BLaER1 treated with 17β-estradiol and CSF1 and Interleukin-3, amounts not matched to agents 10 nM and 100 nM (cell line): Measurements from ENCODE around the gene VEPH1.

Source experiments
- H3K27ac ChIP-seq, 11 experiments: shearing (Covaris generic); formaldehyde crosslinking; 2 replicates each; pipeline ENCODE4 v1.8.1; 2022
- H3K27me3 ChIP-seq, 11 experiments: shearing (Covaris generic); formaldehyde crosslinking; 2 replicates each; pipeline ENCODE4 v1.8.1; 2022
- H3K36me3 ChIP-seq, 11 experiments: shearing (Covaris generic); formaldehyde crosslinking; 2 replicates each; pipeline ENCODE4 v1.8.1; 2022
- H3K4me1 ChIP-seq, 10 experiments: shearing (Covaris generic); formaldehyde crosslinking; 2 replicates each; pipeline ENCODE4 v1.8.1; 2022
- H3K4me2 ChIP-seq, 11 experiments: shearing (Covaris generic); formaldehyde crosslinking; 2 replicates each; pipeline ENCODE4 v1.8.1; 2022
- H3K4me3 ChIP-seq, 10 experiments: shearing (Covaris generic); formaldehyde crosslinking; 2 replicates each; pipeline ENCODE4 v1.8.1; 2022
- H3K9ac ChIP-seq, 11 experiments: shearing (Covaris generic); formaldehyde crosslinking; 2 replicates each; pipeline ENCODE4 v1.8.1; 2022
- H3K9me3 ChIP-seq, 11 experiments: shearing (Covaris generic); formaldehyde crosslinking; replicated peaks in 1 of 11; 2 replicates each; pipeline ENCODE4 v1.8.1; 2022
- H4K20me1 ChIP-seq, 11 experiments: shearing (Covaris generic); formaldehyde crosslinking; 2 replicates each; pipeline ENCODE4 v1.8.1; 2022
- Cebpa-rat ChIP-seq, 11 experiments: shearing (Covaris generic); IDR thresholded peaks; 2 replicates each; pipeline ENCODE4 v1.8.1; 2022

Gene VEPH1

DNA sequence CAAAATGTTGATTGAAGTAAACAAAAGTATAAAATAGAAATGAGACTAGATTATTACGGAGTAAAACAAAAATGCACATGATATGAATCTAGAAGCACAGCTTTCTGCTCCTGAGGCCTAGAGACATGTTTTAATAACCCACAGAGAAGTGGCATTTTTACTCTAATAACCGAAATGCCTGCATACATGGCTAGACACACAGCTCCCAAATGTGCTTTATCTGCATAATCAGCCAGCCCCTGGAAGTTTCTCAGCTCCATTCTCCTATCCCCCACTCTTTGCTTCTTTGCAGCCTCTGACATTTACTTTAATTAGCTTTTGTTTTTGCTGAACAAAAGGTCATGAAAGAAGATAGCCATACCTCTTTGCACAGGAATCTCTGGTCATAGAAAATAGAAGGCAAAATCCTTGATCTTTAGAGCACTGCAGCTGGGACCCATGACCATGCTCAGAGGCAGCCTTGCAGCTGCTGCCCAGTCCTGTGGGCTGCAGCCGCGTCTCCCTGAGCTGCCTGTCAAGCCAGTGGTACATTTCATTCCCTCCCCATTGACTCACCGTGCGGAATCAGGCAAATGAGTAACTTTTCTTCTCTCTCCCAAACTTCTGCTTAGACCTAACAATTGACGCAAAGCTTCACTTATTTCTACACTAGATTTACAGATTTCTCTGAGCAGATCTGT is at the start of gene VEPH1:
TSS of gene VEPH1 (minus strand) at position 501 of the 680 bp plus-strand sequence. CDS start 8,067 bp downstream, outside the sequence.
- Histone ChIP-seq H3K27me3 (peaks cover 0 to 9% (median 7%) of the 10 kb centered on the region in 11 experiments; a peak in 2 of 22 replicates), H3K27ac (no peak within 1 kb of the TSS), H3K9me3 (no peaks in the 10 kb centered on the region), H3K4me1 (peaks cover 0 to 5% (median 0%) of the 10 kb centered on the region in 10 experiments; a peak in 1 of 20 replicates), H3K9ac (no peak within 1 kb of the TSS), H4K20me1 (no peaks in the 10 kb centered on the region), H3K4me3 (no peak within 1 kb of the TSS), H3K4me2 (no peak within 1 kb of the TSS), H3K36me3 (no peaks in the 10 kb centered on the region)
- TF ChIP-seq Cebpa-rat (IDR thresholded peaks at IDR 0.05), result no peak

DNA sequence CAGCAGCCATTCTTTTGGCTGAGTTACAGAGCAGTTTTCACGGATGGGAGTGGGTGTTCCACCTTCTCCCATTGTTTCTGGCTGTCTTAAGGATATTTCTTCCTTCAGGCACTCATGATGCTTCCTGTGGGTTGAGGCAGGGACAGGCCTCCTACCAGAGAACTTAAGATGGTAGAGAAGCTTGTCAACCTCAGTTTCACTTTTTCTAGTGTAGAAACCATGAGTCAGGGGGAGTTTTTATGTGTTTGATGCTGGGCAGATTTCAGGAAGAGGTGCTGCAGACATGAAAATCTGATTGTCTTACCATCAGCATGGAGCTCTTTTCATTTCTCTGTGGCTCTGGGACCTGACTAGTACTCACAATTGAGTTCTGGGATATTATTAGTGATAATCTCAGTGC is 48.7 kb upstream of the VEPH1 start:
- Histone ChIP-seq H3K27ac (no peak overlapping the region), H4K20me1 (no peaks in the 10 kb centered on the region), H3K9ac (no peak overlapping the region), H3K36me3 (no peaks in the 10 kb centered on the region), H3K4me3 (no peak overlapping the region), H3K9me3 (peaks cover 0 to 17% (median 15%) of the 10 kb centered on the region in 11 experiments; a peak in 15 of 22 replicates), H3K4me2 (no peak overlapping the region), H3K27me3 (no peaks in the 10 kb centered on the region), H3K4me1 (no peaks in the 10 kb centered on the region)
- no peak for TF ChIP-seq Cebpa-rat (IDR thresholded peaks at IDR 0.05)

DNA sequence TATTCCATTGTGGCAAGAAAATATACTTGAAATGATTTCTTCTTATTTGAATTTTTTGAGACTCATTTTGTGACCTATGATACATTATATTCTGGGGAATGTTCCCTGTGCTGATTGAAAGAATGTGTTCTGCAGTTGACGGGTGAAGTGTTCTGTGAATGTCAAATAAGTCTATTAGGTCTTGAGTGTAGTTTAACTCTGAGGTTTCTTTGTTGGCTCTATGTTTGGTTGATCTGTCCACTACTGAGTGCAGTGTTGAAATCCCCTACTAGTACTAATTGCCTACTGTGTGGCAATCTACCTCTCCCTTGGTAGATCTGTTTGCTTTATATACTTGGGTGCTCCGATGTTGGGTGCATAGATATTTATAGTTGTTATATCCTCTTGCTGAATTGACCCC is 46.3 kb upstream of the VEPH1 start:
- H3K4me3 ChIP-seq, result no peak overlapping the region
- TF ChIP-seq Cebpa-rat (IDR thresholded peaks at IDR 0.05), result no peak
- H3K36me3 ChIP-seq, result no peaks in the 10 kb centered on the region
- no peak overlapping the region for H3K4me2 ChIP-seq
- no peaks in the 10 kb centered on the region for H3K27me3 ChIP-seq
- H3K9me3 ChIP-seq, result peaks cover 0 to 17% (median 15%) of the 10 kb centered on the region in 11 experiments; a peak in 15 of 22 replicates
- no peak overlapping the region for H3K27ac ChIP-seq
- no peak overlapping the region for H3K9ac ChIP-seq
- no peaks in the 10 kb centered on the region for H4K20me1 ChIP-seq
- H3K4me1 ChIP-seq, result no peaks in the 10 kb centered on the region

- Histone ChIP-seq H3K4me2 (no peak overlapping the region), H3K9ac (no peak overlapping the region), H3K9me3 (peaks cover 12 to 22% (median 19%) of the 10 kb centered on the region in 11 experiments), H4K20me1 (no peaks in the 10 kb centered on the region), H3K4me3 (no peak overlapping the region), H3K4me1 (no peaks in the 10 kb centered on the region), H3K27me3 (no peaks in the 10 kb centered on the region), H3K36me3 (no peaks in the 10 kb centered on the region), H3K27ac (no peak overlapping the region)
- no peak for TF ChIP-seq Cebpa-rat (IDR thresholded peaks at IDR 0.05)
These were observed 41.4 kb upstream of the VEPH1 start for GRCh38 chr3:157544501-157545130.

DNA sequence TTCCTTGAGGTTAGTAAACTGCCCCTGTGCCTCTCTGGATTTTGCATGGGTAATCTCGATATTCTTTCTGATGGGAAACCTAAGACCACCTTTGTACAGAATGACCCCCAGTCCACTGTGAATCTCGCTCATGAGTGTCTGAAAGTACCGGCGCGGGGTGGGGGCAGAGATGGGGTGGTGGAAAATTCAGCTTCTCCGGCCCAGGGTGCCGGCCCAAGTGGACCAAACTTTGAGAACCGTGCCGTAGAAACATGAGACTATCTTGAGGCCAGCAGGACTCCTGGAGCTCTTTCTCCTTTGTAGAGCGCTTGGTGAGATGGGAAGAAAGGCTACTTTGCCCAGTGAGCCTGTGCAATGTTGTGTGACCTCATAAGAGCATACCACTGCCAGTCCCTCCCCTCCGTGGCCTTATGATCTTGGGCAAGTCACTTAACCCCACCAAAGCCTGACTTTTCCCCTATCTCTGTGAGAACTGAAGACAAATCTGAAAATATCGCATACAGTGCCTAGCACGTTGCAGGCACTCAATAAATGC is 40.4 kb upstream of the VEPH1 start:
- Histone ChIP-seq H3K36me3 (no peaks in the 10 kb centered on the region), H3K9me3 (peaks cover 12 to 22% (median 19%) of the 10 kb centered on the region in 11 experiments), H3K4me3 (no peak overlapping the region), H3K4me2 (no peak overlapping the region), H3K9ac (no peak overlapping the region), H3K4me1 (no peaks in the 10 kb centered on the region), H3K27ac (no peak overlapping the region), H3K27me3 (no peaks in the 10 kb centered on the region), H4K20me1 (no peaks in the 10 kb centered on the region)
- TF ChIP-seq Cebpa-rat (IDR thresholded peaks at IDR 0.05), result no peak

DNA sequence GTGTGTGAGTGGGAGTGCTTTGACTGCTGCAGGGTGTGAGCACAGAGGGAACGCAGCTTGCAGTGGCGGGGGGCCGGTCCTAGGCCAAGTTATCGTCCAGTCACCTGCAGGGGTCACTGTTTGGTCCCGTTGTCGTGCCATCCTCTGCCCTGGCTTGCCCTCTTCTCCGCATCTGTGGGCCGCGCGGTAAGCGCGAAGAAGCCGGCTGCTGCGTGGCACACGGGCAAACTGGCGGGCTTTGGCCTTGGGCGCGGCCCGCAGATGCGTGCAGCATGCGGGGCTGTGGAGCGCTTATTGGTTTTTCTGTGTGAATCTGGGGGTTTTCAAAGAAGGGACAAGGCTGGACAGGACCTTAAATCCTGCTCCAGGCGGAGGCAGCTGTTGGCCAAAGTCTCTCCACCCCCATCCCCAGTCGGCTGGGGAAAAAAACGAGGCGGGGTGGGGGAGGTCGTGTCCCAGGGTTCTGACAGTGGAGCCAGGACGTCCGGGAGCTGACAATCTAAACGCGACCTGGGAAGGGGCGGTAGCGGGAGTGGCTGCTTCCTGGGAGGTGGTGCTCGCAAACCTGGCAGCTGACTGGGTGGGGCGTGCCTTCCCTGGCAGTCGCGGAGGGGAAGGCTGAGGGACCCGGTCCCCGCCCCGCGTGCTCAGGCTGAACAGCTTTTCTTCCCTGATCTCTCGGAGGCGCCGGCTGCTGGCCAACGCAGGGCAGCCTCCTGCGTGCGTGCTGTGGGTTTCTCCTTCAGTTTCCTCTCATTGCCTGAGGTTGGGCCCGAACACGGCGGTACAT is 39.7 kb upstream of the VEPH1 start:
- Histone ChIP-seq H3K4me1 (no peaks in the 10 kb centered on the region), H3K27me3 (no peaks in the 10 kb centered on the region), H3K9me3 (peaks cover 12 to 22% (median 19%) of the 10 kb centered on the region in 11 experiments), H3K36me3 (no peaks in the 10 kb centered on the region), H4K20me1 (no peaks in the 10 kb centered on the region), H3K27ac (no peak overlapping the region), H3K9ac (no peak overlapping the region), H3K4me3 (no peak overlapping the region), H3K4me2 (no peak overlapping the region)
- TF ChIP-seq Cebpa-rat (IDR thresholded peaks at IDR 0.05), result no peak

- Histone ChIP-seq H3K27me3 (no peaks in the 10 kb centered on the region), H3K4me1 (no peaks in the 10 kb centered on the region), H3K4me2 (no peak overlapping the region), H4K20me1 (no peaks in the 10 kb centered on the region), H3K4me3 (no peak overlapping the region), H3K27ac (no peak overlapping the region), H3K9ac (no peak overlapping the region), H3K9me3 (peaks cover 12 to 22% (median 19%) of the 10 kb centered on the region in 11 experiments), H3K36me3 (no peaks in the 10 kb centered on the region)
- no peak for TF ChIP-seq Cebpa-rat (IDR thresholded peaks at IDR 0.05)
These were observed 38.5 kb upstream of the VEPH1 start for GRCh38 chr3:157541506-157542236.

DNA sequence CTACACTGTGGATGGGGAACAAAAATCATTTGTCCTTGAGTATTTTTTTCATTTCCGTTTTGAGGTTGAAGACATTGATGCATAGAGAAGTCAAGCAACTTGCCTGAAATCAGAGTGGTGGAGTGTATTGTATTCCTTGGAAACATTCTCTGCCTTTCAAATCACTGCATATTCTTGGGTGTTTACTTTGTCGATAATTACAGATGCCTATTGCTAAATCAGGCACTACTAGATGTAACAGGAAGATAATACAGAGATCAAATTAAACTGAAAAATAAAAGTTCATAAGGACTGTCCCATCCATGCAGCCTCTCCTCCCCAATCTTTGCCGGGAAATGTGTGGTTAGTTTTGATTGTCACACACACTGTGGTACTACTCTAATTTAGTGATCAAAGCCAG is 37.4 kb upstream of the VEPH1 start:
- Histone ChIP-seq H3K4me2 (no peak overlapping the region), H4K20me1 (no peaks in the 10 kb centered on the region), H3K9ac (no peak overlapping the region), H3K27me3 (no peaks in the 10 kb centered on the region), H3K36me3 (no peaks in the 10 kb centered on the region), H3K4me3 (no peak overlapping the region), H3K4me1 (no peaks in the 10 kb centered on the region), H3K27ac (no peak overlapping the region), H3K9me3 (peaks cover 12 to 22% (median 19%) of the 10 kb centered on the region in 11 experiments)
- no peak for TF ChIP-seq Cebpa-rat (IDR thresholded peaks at IDR 0.05)

- Histone ChIP-seq H3K9me3 (no peaks in the 10 kb centered on the region), H4K20me1 (no peaks in the 10 kb centered on the region), H3K27me3 (no peaks in the 10 kb centered on the region), H3K4me3 (no peak overlapping the region), H3K27ac (no peak overlapping the region), H3K4me1 (peaks cover 0 to 13% (median 0%) of the 10 kb centered on the region in 10 experiments; a peak in 6 of 20 replicates), H3K9ac (no peak overlapping the region), H3K4me2 (no peak overlapping the region), H3K36me3 (no peaks in the 10 kb centered on the region)
- TF ChIP-seq Cebpa-rat (IDR thresholded peaks at IDR 0.05), result no peak
These were observed 32.5 kb upstream of the VEPH1 start for GRCh38 chr3:157535667-157536066.
